Suprapubic skin (tissue), 4 donors: ENCODE data around the gene IFFO2. TPM values are rescaled to one million over a fixed set of nuclear protein-coding genes. Genes with fewer than 3 reads are reported as not detected.

Source experiments
- DNase-seq, 2 donors: peaks; one replicate each; pipeline ENCODE4 v3.0.0-alpha.2; 2019; ENCODE audit warnings: low spot score in 2 of 2
- H3K27ac ChIP-seq: fragments of 200-600 bp; sonication (generic); one replicate; pipeline ENCODE4 v1.5.1; 2019
- H3K27me3 ChIP-seq: fragments of 200-600 bp; sonication (generic); one replicate; pipeline ENCODE4 v1.5.1; 2019
- H3K36me3 ChIP-seq: fragments of 200-600 bp; sonication (generic); one replicate; pipeline ENCODE4 v1.5.1; 2019
- H3K4me1 ChIP-seq: fragments of 200-600 bp; sonication (generic); one replicate; pipeline ENCODE4 v1.5.1; 2019
- H3K4me3 ChIP-seq: fragments of 200-600 bp; sonication (generic); one replicate; pipeline ENCODE4 v1.5.1; 2019; ENCODE audit warnings: mild to moderate bottlenecking
- H3K9me3 ChIP-seq: fragments of 200-600 bp; sonication (generic); one replicate; pipeline ENCODE4 v1.5.1; 2019
- CTCF ChIP-seq, 2 donors: fragments of 200-600 bp in 1 of 2; fragments of 450-650 bp in 1 of 2; sonication (generic) in 1 of 2; IDR thresholded peaks; one replicate each; pipeline ENCODE4 v1.5.1; 2016 to 2019; ENCODE audit warnings: antibody characterized with exemption in 2 of 2, mild to moderate bottlenecking in 1 of 2, moderate library complexity in 1 of 2
- EP300 ChIP-seq: sonication (generic); formaldehyde crosslinking; IDR thresholded peaks from one replicate; pipeline ENCODE4 v1.6.1; 2017; ENCODE audit warnings: antibody characterized with exemption
- POLR2A ChIP-seq, 2 donors: fragments of 450-650 bp; IDR thresholded peaks; one replicate each; pipeline ENCODE4 v1.6.1; 2017; ENCODE audit warnings: antibody characterized with exemption in 2 of 2, mild to moderate bottlenecking in 2 of 2, moderate library complexity in 2 of 2
- POLR2AphosphoS5 ChIP-seq, 3 donors: sonication (generic); formaldehyde crosslinking; IDR thresholded peaks; one replicate each; pipeline ENCODE4 v1.6.1; 2017; ENCODE audit warnings: antibody characterized with exemption in 3 of 3
- WGBS: methylation state at CpG from one replicate; pipeline ENCODE4 v1.1.5; 2018; 5-methylcytosine and 5-hydroxymethylcytosine counted together
- total RNA-seq, 4 donors: library from RNA; depleted of rRNA; stranded (reverse); fragments of >200 nt; gene quantifications; one replicate each; pipeline ENCODE4 v1.1.0, GENCODE V29; 2016

IFFO2 gene
- total RNA-seq, 4 donors from 2014 or later = 327 to 569 (median 449) TPM

- peaks cover 51% of the 10 kb centered on the region for H3K4me1 ChIP-seq
- H3K4me3 ChIP-seq = no peak overlapping the region
- no peak for DNase-seq
- H3K27me3 ChIP-seq = no peaks in the 10 kb centered on the region
- H3K27ac ChIP-seq = no peak overlapping the region
- peaks cover 7% of the 10 kb centered on the region for H3K36me3 ChIP-seq
- H3K9me3 ChIP-seq = no peaks in the 10 kb centered on the region
- 75% methylated on average over 2 of the region's 2 CpGs for WGBS
- TF ChIP-seq POLR2AphosphoS5 (IDR thresholded peaks at IDR 0.05) (no peak), EP300 (no peak), POLR2A (IDR thresholded peaks at IDR 0.05) (no peak), CTCF (IDR thresholded peaks at IDR 0.05) (no peak)
Measured at GRCh38 chr1:18881164-18881563, 75.3 kb downstream of the IFFO2 start.

- Histone ChIP-seq H3K27me3 (no peaks in the 10 kb centered on the region), H3K9me3 (no peaks in the 10 kb centered on the region), H3K4me1 (peaks cover 47% of the 10 kb centered on the region), H3K36me3 (peaks cover 7% of the 10 kb centered on the region), H3K4me3 (no peak overlapping the region), H3K27ac (no peak overlapping the region)
- no peak for TF ChIP-seq CTCF (IDR thresholded peaks at IDR 0.05)
- no peak for TF ChIP-seq POLR2AphosphoS5 (IDR thresholded peaks at IDR 0.05)
- no peak for TF ChIP-seq POLR2A (IDR thresholded peaks at IDR 0.05)
- TF ChIP-seq EP300 = no peak
- no peak for DNase-seq
- WGBS = 100% methylated on average over 1 of the region's 1 CpG
Measured at GRCh38 chr1:18880585-18880984, 75.9 kb downstream of the IFFO2 start.

GRCh38 chr1:18879791-18880309 lies 76.6 kb downstream of the IFFO2 start:
- 27% methylated on average over 9 of the region's 21 CpGs for WGBS
- Histone ChIP-seq H3K4me1 (peaks cover 50% of the 10 kb centered on the region), H3K4me3 (no peak overlapping the region), H3K27ac (no peak overlapping the region), H3K27me3 (no peaks in the 10 kb centered on the region), H3K36me3 (peaks cover 7% of the 10 kb centered on the region), H3K9me3 (no peaks in the 10 kb centered on the region)
- no peak for TF ChIP-seq EP300
- no peak for TF ChIP-seq POLR2AphosphoS5 (IDR thresholded peaks at IDR 0.05)
- no peak for TF ChIP-seq POLR2A (IDR thresholded peaks at IDR 0.05)
- TF ChIP-seq CTCF (IDR thresholded peaks at IDR 0.05) = no peak
- DNase-seq = no peak

- H3K9me3 ChIP-seq = no peaks in the 10 kb centered on the region
- peaks cover 44% of the 10 kb centered on the region for H3K4me1 ChIP-seq
- no peak for DNase-seq
- WGBS = 58% methylated on average over 11 of the region's 12 CpGs
- no peak overlapping the region for H3K4me3 ChIP-seq
- H3K27ac ChIP-seq = no peak overlapping the region
- H3K36me3 ChIP-seq = peaks cover 7% of the 10 kb centered on the region
- H3K27me3 ChIP-seq = no peaks in the 10 kb centered on the region
- TF ChIP-seq POLR2AphosphoS5 (IDR thresholded peaks at IDR 0.05) (no peak), CTCF (IDR thresholded peaks at IDR 0.05) (no peak), POLR2A (IDR thresholded peaks at IDR 0.05) (no peak), EP300 (no peak)
Measured at GRCh38 chr1:18879215-18879790, 77.2 kb downstream of the IFFO2 start.

DNA sequence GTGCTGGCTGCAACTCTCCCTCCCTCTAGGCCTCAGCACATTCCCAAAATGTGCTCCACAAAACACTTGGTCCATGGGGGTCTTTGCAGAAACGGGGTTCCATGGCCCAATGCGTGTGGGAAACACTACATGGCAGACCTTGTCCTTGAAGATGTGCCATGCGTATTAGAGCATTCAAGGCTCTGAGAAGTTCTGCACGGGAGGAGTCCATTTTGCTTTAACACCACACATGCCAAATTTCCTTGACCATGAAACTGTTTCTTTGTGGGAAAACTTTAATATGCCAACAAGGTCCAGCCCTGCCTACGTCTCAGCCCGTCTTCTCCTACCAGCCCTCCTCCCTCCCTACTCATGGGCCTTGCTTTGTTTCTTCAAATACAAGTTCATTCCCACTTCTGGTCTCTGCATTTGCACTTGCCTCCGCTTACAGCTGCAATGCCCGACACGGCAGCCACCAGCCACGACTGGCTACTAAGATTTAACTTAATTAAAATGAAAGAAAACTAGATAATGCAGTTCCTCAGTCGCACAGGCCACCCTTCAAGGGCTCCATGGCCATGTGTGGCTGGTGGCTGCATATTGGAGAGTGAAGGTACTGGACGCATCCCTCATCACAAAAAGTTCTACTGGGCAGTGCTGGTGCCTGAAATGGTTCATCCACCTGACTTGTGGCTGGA lies 77.8 kb downstream of the IFFO2 start:
- Histone ChIP-seq H3K27ac (no peak overlapping the region), H3K4me3 (no peak overlapping the region), H3K4me1 (peaks cover 38% of the 10 kb centered on the region), H3K36me3 (peaks cover 13% of the 10 kb centered on the region), H3K9me3 (no peaks in the 10 kb centered on the region), H3K27me3 (no peaks in the 10 kb centered on the region)
- 85% methylated on average over 12 of the region's 12 CpGs for WGBS
- no peak for DNase-seq
- TF ChIP-seq POLR2A (IDR thresholded peaks at IDR 0.05) = no peak
- TF ChIP-seq CTCF (IDR thresholded peaks at IDR 0.05) = no peak
- TF ChIP-seq POLR2AphosphoS5 (IDR thresholded peaks at IDR 0.05) = no peak
- TF ChIP-seq EP300 = no peak
